GM21528 (cell line): ENCODE measurements around the gene TNFSF15.

ENCODE experiments used
- ATAC-seq: cut with Tn5 transposase; IDR thresholded peaks from one replicate; pipeline ENCODE4 v1.9.1; 2021; ENCODE audit warnings: mild to moderate bottlenecking, moderate library complexity; ENCODE audit not compliant: unreplicated experiment, low FRiP score

TNFSF15 gene

GRCh38 chr9:114790521-114790920 lies 15.3 kb downstream of the TNFSF15 start:
- no peak for ATAC-seq

GRCh38 chr9:114789006-114789405 lies 16.8 kb downstream of the TNFSF15 start:
- ATAC-seq: no peak

DNA sequence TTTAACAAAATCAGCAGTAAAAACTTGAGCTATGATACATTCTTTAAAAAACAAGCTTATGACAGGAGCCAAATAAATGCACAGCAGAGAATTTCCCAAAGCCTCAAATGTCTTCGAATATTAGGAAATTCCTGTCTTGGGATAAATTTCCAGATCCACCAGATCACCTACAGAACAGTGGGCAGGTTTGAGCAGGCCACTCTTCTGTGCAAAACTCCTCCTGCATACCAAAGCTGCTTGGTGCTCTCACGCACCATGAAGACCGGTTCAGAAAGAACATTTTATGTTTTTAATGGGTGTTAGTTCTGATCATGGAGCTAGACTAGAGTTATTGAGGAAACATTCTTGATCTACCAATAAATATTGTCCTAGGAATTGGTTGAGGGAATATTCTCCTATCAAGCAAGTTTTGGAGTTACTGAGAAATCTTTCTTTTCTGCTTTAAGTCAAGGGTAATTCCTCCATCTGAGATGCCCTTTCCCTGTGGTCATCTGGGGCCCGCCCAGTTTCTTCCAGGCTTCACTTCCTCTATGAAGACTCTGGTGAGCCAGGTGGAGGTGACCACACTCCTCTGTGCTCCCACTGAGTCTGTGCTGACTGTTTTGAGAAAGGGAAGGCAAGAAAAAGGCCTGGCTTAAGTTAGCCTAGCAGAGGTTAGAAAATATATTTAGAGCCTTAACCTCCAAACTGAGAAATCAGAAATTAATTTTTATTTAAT lies 17.9 kb downstream of the TNFSF15 start:
- no peak for ATAC-seq

DNA sequence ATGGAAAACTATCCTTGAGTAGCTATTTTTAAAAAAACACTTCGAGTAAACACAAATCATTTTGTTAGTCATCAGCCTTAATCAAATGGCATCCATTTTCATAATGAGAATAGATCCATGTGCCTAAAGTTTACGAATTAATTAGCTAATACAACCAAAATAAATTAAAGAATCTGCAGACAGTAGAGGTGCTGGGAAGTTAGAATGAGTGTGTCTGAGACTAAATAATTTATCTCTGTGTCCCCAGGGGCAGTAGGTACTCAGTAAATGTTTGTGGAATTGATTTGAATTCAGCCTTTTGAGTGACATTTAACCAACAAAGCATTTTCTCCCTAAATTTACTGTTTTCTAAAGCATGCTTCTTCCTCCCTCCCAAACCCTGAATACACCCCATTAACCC lies 18.6 kb downstream of the TNFSF15 start:
- ATAC-seq: no peak

DNA sequence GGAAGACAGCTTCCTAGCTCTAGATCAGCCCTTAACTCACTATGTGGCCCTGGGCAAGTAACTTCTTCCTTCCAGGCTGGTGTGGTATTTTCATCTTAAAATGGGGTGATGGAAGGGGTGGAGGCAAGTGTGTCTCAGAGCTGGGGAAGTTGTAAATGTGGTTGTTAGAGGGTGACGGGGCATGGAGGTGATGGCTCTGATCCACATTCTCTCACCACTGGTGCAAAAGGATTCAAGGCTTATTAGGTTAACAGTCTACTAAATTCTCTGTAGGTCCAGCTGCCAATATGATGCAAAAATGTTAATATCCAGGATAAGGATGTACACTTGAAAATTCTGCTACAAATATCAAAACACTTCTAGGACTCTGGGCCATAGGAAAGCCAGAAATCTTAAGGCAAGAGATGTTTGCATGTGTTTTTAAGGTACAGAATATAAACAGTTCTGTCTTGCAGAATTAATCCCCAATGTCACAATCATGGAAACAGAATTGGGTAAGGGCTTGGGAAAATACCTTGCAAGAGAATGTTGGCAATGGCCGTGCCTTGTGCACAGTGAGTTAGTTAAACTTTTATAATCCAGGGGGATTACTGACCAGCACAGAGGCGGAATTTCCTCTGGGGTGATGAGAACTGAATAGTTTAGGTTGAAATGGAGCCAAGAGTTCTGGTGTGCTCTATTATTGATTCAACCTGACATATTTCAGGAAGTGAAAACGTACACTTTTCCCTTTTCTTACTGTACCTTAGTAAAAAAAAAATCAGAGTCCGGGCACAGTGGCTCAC lies 19.8 kb downstream of the TNFSF15 start:
- no peak for ATAC-seq

- ATAC-seq: no peak
Measured at GRCh38 chr9:114784721-114785279, 21.0 kb downstream of the TNFSF15 start.

DNA sequence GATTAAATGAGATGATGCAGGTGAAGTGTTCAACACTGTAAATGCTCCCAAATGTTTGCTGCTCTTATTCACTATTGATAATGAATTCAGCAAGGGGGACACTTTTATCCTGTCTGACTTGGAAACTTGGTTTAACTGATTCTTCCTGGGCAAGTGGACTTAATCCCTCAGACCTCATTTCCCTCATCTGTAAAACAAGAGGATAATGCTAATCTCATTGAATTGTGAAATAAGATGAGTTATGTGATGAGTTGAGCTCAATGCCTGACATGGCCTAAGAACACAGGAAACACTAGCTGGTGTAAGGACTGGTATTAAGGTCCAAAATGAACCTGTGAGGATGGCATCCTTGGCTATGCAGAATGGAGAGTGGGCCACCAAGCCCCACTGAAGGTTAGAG lies 23.3 kb downstream of the TNFSF15 start:
- no peak for ATAC-seq

GRCh38 chr9:114779352-114779845 lies 26.4 kb downstream of the TNFSF15 start:
- no peak for ATAC-seq

DNA sequence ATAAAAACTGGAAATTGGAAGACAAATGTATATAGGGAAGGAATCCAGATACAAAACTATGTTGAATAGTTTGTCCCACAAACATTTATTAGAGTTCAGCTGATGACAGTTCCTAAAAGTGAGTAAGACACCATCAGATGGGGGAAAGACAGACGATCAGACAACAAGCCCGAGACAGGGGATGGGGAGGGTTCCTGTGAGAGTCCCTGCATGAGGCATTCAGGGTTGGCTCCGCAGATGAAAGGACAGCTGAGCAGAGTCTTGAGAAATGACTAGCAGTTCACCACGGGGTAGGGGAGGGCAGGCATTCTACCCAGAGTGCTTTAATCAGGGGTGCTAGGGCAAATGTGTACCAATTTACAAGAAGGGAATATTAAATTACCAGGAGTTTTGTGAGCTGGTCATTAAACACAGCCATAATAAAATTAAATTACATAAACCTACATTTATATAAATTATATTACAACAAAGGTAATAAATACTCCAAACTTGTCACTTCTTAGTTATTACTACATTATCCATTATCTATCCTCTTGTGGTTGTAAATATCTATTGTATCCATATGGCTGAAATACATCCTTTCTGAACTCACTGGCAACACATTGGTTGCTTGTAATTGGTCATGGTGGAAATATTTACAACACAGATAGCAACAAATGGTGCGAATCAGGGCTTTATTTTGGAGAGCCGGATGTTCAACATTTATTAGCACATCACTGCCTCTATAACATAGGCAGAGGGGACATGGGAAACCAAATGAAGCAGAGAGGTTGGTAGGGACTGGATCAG lies 27.8 kb downstream of the TNFSF15 start:
- ATAC-seq: no peak

DNA sequence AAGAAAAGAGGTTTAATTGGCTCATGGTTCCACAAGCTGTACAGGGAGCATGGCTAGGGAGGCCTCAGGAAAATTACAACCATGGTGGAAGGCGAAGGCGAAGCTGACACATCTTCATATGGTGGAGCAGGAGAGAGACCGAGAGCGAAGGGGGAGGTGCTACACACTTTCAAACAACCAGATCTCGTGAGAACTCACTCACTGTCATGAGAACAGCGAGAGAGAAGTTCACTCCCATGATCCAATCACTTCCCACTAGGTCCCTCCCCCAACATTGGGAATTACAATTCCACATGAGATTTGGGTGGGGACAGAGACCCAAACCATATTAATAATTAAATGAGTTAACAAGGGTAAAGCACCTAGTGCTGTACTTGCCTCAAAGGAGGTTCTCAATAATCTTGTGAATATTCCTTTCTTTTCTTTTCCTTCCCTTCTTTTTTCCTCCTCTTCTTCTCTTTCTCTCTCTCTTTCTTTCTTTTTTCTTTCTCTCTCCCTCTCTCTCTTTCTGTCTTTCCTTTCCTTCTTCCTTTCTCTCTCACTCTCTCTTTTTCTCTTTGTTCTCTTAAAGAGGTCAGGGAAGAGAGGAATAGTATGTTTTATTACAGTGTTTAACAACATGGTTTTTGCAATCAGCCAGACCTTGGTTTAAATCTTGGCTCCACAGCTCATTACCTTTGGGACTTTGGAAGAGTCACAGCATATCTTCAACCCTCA lies 29.0 kb downstream of the TNFSF15 start:
- ATAC-seq: no peak

DNA sequence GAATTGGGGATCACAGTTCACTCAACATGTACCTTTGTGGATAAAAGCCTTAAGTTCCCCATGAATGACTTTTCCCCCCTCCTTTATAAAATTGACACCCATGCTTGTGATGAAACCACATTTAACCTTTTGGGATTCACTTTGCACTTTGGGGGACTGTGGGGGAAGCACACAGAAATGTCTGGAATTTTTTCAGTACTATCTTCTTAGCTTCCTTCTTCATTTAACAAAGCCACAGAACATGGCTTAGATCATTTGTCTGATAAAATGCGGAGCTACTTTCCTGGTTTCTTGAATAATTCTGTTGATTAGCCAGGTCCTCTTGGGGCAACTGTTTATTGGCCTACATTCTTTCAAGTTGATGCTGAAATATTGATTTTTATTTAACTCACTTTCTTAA lies 29.9 kb downstream of the TNFSF15 start:
- ATAC-seq: no peak

GRCh38 chr9:114775121-114775520 lies 30.7 kb downstream of the TNFSF15 start:
- ATAC-seq: no peak

- ATAC-seq: no peak
Measured at GRCh38 chr9:114774524-114774923, 31.3 kb downstream of the TNFSF15 start.

DNA sequence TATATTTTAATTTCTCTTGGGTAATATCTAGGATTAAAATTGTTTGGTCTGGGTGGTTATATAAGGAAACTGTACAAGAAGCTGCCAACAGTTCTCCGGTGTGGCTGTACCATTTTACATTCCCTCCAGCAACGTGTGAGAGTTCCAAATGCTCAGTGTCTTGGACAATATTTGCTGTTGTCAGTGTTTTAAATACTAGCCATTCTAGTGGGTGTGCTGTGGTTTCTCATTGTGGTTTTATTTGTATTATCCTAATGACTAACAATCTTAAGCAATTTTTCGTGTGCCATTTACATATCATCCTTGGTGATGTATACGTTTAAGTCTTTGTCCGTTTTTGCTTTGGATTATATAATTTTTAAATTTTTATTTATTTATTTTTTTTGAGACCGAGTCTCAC lies 34.0 kb downstream of the TNFSF15 start:
- ATAC-seq: no peak

- ATAC-seq: no peak
Measured at GRCh38 chr9:114770991-114771390, 34.8 kb downstream of the TNFSF15 start.

DNA sequence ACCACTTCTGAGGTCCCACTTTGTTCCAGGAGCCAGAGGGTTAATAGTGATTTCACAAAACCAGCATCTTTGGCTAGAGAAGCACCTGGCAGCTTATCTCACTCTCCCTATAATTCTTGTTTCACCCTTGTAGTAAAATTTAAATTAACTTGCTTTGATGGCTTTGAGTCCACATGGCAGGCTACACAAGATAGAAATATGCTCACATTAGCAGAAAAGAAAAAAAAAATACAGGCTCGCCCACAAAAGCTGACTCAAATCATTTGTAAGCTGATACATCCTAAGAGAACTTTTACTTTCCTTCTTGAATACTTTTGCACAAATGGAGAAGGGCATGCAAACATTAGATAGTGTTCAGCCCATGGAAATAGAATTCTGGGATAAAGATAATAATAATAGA lies 36.2 kb downstream of the TNFSF15 start:
- ATAC-seq: no peak

DNA sequence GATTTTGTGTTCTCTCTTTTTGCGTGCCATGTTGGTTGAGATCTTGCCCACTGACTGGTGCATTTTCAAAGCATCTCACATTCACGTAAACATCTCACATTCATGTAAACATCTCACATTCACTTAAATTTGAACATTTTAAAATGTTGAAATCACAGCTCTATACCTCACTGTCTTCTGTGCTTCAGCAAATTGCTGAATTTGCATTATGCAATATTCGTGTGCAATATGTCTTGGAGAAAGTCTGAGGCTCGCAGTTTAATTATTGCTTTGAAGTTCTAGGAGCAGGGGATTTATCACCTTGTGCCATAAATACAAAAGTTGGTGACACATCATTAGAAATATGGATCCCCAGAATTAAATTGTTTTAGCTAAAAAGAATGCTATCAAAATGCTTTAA lies 42.6 kb downstream of the TNFSF15 start:
- no peak for ATAC-seq

GRCh38 chr9:114761523-114761922 lies 44.3 kb downstream of the TNFSF15 start:
- no peak for ATAC-seq

DNA sequence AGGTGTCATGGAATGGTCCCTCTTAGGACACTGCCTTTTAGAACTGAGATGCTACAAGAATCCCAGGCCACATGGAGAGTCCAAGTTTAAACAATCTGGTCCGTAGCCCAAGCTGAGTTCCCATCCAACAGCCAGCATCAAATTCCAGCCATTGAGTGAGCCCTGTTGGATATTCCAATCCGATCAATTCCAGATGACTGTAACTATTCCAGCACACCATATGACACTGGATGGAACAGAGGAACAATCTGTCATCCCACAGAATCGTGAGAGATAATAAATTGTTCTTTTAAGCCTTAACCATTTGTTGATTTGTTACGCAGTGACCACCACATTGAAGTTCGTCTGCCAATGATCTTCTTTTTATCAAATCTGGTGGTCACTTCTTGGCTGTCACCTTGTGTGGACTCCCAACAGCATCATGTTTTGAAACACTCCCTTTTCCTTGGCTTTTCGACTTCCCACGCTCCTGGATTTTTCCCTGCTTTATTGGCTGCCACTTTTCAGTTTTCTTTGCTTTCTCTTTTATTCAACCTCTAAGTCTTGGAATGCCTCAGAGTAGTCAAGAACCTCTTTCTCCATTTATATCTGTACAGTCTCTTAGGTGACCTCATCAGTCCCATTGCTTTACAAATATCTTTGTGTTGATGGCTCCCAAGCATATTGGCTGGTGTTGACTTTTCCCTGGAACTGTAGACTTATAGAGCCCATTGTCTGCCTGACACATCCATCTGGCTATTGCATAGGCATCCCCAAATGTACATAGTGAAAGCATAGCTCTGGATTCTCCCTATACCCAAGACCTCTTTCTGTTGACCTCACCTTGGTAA lies 46.1 kb downstream of the TNFSF15 start:
- ATAC-seq: no peak
